HepG2 (cell line): ENCODE measurements around the gene PAQR7. TPM values are rescaled to one million over a fixed set of nuclear protein-coding genes. Genes with fewer than 3 reads are reported as not detected.

ENCODE experiments used
- AHDC1 ChIP-seq: sonication (generic); formaldehyde crosslinking; IDR thresholded peaks from 2 replicates; pipeline ENCODE4 v1.5.1; 2020; ENCODE audit warnings: mild to moderate bottlenecking, missing genetic modification reagents, borderline replicate concordance
- BATF2 ChIP-seq: sonication (generic); formaldehyde crosslinking; IDR thresholded peaks from 2 replicates; pipeline ENCODE4 v1.8.0; 2022; ENCODE audit warnings: mild to moderate bottlenecking, missing genetic modification reagents, moderate library complexity
- EED ChIP-seq: sonication (generic); formaldehyde crosslinking; IDR thresholded peaks from 2 replicates; pipeline ENCODE4 v1.5.0; 2020; ENCODE audit warnings: mild to moderate bottlenecking, missing genetic modification reagents
- KDM3A ChIP-seq: IDR thresholded peaks from 2 replicates; pipeline ENCODE4 v1.6.1; 2018; ENCODE audit warnings: low read depth, missing compliant biosample characterization
- KLF15 ChIP-seq: sonication (generic); formaldehyde crosslinking; IDR thresholded peaks from 2 replicates; pipeline ENCODE4 v1.8.1; 2023; ENCODE audit warnings: borderline replicate concordance, mild to moderate bottlenecking, inconsistent platforms, missing genetic modification reagents, mixed read lengths
- MTF1 ChIP-seq: sonication (generic); formaldehyde crosslinking; IDR thresholded peaks from 2 replicates; pipeline ENCODE4 v1.5.0; 2020; ENCODE audit warnings: missing genetic modification reagents
- NR2F1 ChIP-seq, 2 experiments: fragments of 450-650 bp in 1 of 2; formaldehyde crosslinking in 1 of 2; IDR thresholded peaks; 2 replicates each; pipeline versions ENCODE4 v1.5.0 to v1.6.1; 2016 to 2020; ENCODE audit warnings: mild to moderate bottlenecking in 1 of 2, missing compliant biosample characterization in 1 of 2, missing genetic modification reagents in 1 of 2, moderate library complexity in 1 of 2
- REPIN1 ChIP-seq: sonication (generic); formaldehyde crosslinking; IDR thresholded peaks from 2 replicates; pipeline ENCODE4 v1.8.0; 2022; ENCODE audit warnings: missing genetic modification reagents, low read depth, mild to moderate bottlenecking, borderline replicate concordance
- SRSF9 ChIP-seq: fragments of 200-400 bp; formaldehyde crosslinking; IDR thresholded peaks from 2 replicates; pipeline ENCODE4 v1.6.1; 2018; ENCODE audit warnings: borderline replicate concordance, mild to moderate bottlenecking, low read depth, low read length; ENCODE audit not compliant: insufficient read depth, poor library complexity, severe bottlenecking
- SSRP1 ChIP-seq: IDR thresholded peaks from 2 replicates; pipeline ENCODE4 v1.6.1; 2016; ENCODE audit warnings: control low read depth
- TAF1 ChIP-seq: sonication (generic); formaldehyde crosslinking; IDR thresholded peaks from 2 replicates; pipeline ENCODE4 v1.4.0; 2020; ENCODE audit warnings: missing genetic modification reagents
- TMF1 ChIP-seq: sonication (generic); formaldehyde crosslinking; IDR thresholded peaks from 2 replicates; pipeline ENCODE4 v1.8.1; 2022; ENCODE audit warnings: low read depth, missing genetic modification reagents
- ZBTB20 ChIP-seq: sonication (generic); formaldehyde crosslinking; IDR thresholded peaks from 2 replicates; pipeline ENCODE4 v1.8.1; 2023; ENCODE audit warnings: missing genetic modification reagents, low read depth, mild to moderate bottlenecking, borderline replicate concordance
- ZNF205 ChIP-seq: IDR thresholded peaks from 2 replicates; pipeline ENCODE4 v1.6.1; 2018; ENCODE audit warnings: missing biosample characterization, missing genetic modification reagents
- ZNF224 ChIP-seq: sonication (generic); formaldehyde crosslinking; IDR thresholded peaks from 2 replicates; pipeline ENCODE4 v1.5.0; 2020; ENCODE audit warnings: mild to moderate bottlenecking, missing genetic modification reagents
- ZNF274 ChIP-seq: sonication (generic); formaldehyde crosslinking; IDR thresholded peaks from 2 replicates; pipeline ENCODE4 v1.5.1; 2020; ENCODE audit warnings: mild to moderate bottlenecking, missing genetic modification reagents
- ZNF441 ChIP-seq: sonication (generic); formaldehyde crosslinking; IDR thresholded peaks from 2 replicates; pipeline ENCODE4 v1.7.0; 2021; ENCODE audit warnings: missing genetic modification reagents, borderline replicate concordance
- ZNF503 ChIP-seq: sonication (generic); formaldehyde crosslinking; IDR thresholded peaks from 2 replicates; pipeline ENCODE4 v1.4.0; 2020; ENCODE audit warnings: missing genetic modification reagents
- ZNF543 ChIP-seq: sonication (generic); formaldehyde crosslinking; IDR thresholded peaks from 2 replicates; pipeline ENCODE4 v1.4.0; 2020; ENCODE audit warnings: mild to moderate bottlenecking, missing genetic modification reagents
- ZNF780A ChIP-seq: sonication (generic); formaldehyde crosslinking; IDR thresholded peaks from 2 replicates; pipeline ENCODE4 v1.8.0; 2022; ENCODE audit warnings: mild to moderate bottlenecking, missing genetic modification reagents, moderate library complexity
- ZNF839 ChIP-seq: sonication (generic); formaldehyde crosslinking; IDR thresholded peaks from 2 replicates; pipeline ENCODE4 v1.4.0; 2020; ENCODE audit warnings: missing genetic modification reagents, mild to moderate bottlenecking, borderline replicate concordance
- ZSCAN25 ChIP-seq: sonication (generic); formaldehyde crosslinking; IDR thresholded peaks from 2 replicates; pipeline ENCODE4 v1.8.0; 2022; ENCODE audit warnings: mild to moderate bottlenecking, missing genetic modification reagents
- polyA plus RNA-seq, 8 experiments: library from polyadenylated mRNA; depleted of rRNA in 3 of 8; stranded (reverse) in 7 of 8; unstranded in 1 of 8; fragments of >200 nt; fragmentation: Illumina TruSeq in 4 of 8; extraction: Trizol in 4 of 8; gene quantifications; 2 replicates each; pipeline versions ENCODE4 v1.2.1 to v1.2.3, GENCODE V29; 2011 to 2016; ENCODE audit warnings: low read depth in 4 of 8, missing spikeins in 1 of 8, mixed read lengths in 1 of 8; ENCODE audit not compliant: insufficient read depth in 1 of 8
- total RNA-seq, 5 experiments: library from RNA; depleted of rRNA; stranded (reverse); fragments of >200 nt; fragmentation: Illumina TruSeq; extraction: Trizol; gene quantifications; 2 replicates each; pipeline ENCODE4 v1.2.3, GENCODE V29; 2016; ENCODE audit warnings: low read depth in 1 of 5

Gene PAQR7
- total and polyA plus RNA-seq, 2 of the 13 experiments (the other 11 are each of a cell fraction or from before 2014, with no cell fraction given), result 13.2 to 16.6 TPM

- TF ChIP-seq EED (no peak), ZNF274 (peak; percentile 97), REPIN1 (CRISPR knock-in tag) (peak; percentile 85), ZNF543 (CRISPR knock-in tag) (peak; percentile 90; the same call in 1 of the 2 replicates), ZNF224 (CRISPR knock-in tag) (peak; percentile 69), TAF1 (CRISPR knock-in tag) (peak; percentile 39; the same call in 1 of the 2 replicates), ZNF441 (CRISPR knock-in tag) (0 out of 2 replicates have a peak, but pooled peaks have one; percentile 63), NR2F1 (CRISPR knock-in tag; IDR thresholded peaks at IDR 0.05) (no peak), ZNF503 (CRISPR knock-in tag) (0 out of 2 replicates have a peak, but pooled peaks have one; percentile 32), AHDC1 (CRISPR knock-in tag) (no peak), SRSF9 (no peak), KLF15 (CRISPR knock-in tag) (0 out of 2 replicates have a peak, but pooled peaks have one; percentile 73), BATF2 (peak; percentile 89; the same call in 1 of the 2 replicates), ZNF780A (CRISPR knock-in tag) (no peak), ZNF205 (peak; percentile 61; the same call in 1 of the 2 replicates), ZBTB20 (CRISPR knock-in tag) (peak; percentile 42; the same call in 1 of the 2 replicates), ZNF839 (no peak), TMF1 (peak; percentile 92; the same call in 1 of the 2 replicates), ZSCAN25 (no peak), MTF1 (CRISPR knock-in tag) (peak; percentile 57; the same call in 1 of the 2 replicates), SSRP1 (no peak), KDM3A (0 out of 2 replicates have a peak, but pooled peaks have one; percentile 25)
These were observed at the start of gene PAQR7 (continued) for GRCh38 chr1:25875154-25875855.
